Measurements from ENCODE around the gene SORT1.
"Not testable (repeated sequence)": the region's sequence is repeated elsewhere in the genome, so short reads cannot be mapped to it uniquely, and the experiment has no call there.

The SORT1 gene

GRCh38 chr1:109396871-109397580, 692 bp downstream of the SORT1 start:
- DNase-seq, result peak; percentile 13 to 53 (median 42)

- no peak for DNase-seq
These were observed 1.2 kb downstream of the SORT1 start for GRCh38 chr1:109396513-109396839.

- peak; percentile 51 to 85 (median 68) for DNase-seq
These were observed 1.9 kb downstream of the SORT1 start for GRCh38 chr1:109395602-109396512.

- DNase-seq, result not testable (repeated sequence)
These were observed 2.5 kb downstream of the SORT1 start for GRCh38 chr1:109395282-109395599.

GRCh38 chr1:109394591-109395281, 3.0 kb downstream of the SORT1 start:
- DNase-seq, result no peak

GRCh38 chr1:109393617-109394233, 4.0 kb downstream of the SORT1 start:
- DNase-seq, result no peak

GRCh38 chr1:109392788-109393616, 4.7 kb downstream of the SORT1 start:
- peak; percentile 38 to 72 (median 66) for DNase-seq

- peak; percentile 46 to 66 (median 63) for DNase-seq
These were observed 5.5 kb downstream of the SORT1 start for GRCh38 chr1:109392037-109392787.

GRCh38 chr1:109391626-109392025, 6.1 kb downstream of the SORT1 start:
- peak in 2 of 4 experiments; percentile 59 to 68 for DNase-seq

- DNase-seq, result peak in 1 of 4 experiments; percentile 34
These were observed 6.6 kb downstream of the SORT1 start for GRCh38 chr1:109391157-109391556.

GRCh38 chr1:109389638-109390341, 7.9 kb downstream of the SORT1 start:
- DNase-seq, result peak; percentile 50 to 75 (median 70)

GRCh38 chr1:109388884-109389637, 8.7 kb downstream of the SORT1 start:
- DNase-seq, result no peak

GRCh38 chr1:109388208-109388711, 9.5 kb downstream of the SORT1 start:
- DNase-seq, result no peak

GRCh38 chr1:109386054-109386717, 11.5 kb downstream of the SORT1 start:
- no peak for DNase-seq

- peak in 1 of 4 experiments; percentile 26 for DNase-seq
These were observed 12.3 kb downstream of the SORT1 start for GRCh38 chr1:109385417-109385816.

GRCh38 chr1:109383854-109384253, 13.9 kb downstream of the SORT1 start:
- no peak for DNase-seq

GRCh38 chr1:109383087-109383779, 14.5 kb downstream of the SORT1 start:
- no peak for DNase-seq

GRCh38 chr1:109381573-109381972, 16.1 kb downstream of the SORT1 start:
- DNase-seq, result no peak
